Neural cell (in vitro differentiated cells): ENCODE results near the gene GUCY2F. TPM values are rescaled to one million over a fixed set of nuclear protein-coding genes. Genes with fewer than 3 reads are reported as not detected.

Source experiments
- H2AFZ ChIP-seq: fragments of 200-600, 300-800 bp; sonication (generic), shearing (Covaris generic); 2 replicates; pipeline ENCODE4 v1.6.0; 2014; ENCODE audit warnings: low read depth, mild to moderate bottlenecking, antibody characterized with exemption, low read length, moderate library complexity
- H3F3A ChIP-seq: fragments of 200-600 bp; shearing (Covaris generic); 2 replicates; pipeline ENCODE4 v1.6.1; 2016; ENCODE audit warnings: mild to moderate bottlenecking, moderate library complexity, mixed read lengths, antibody characterized with exemption, low read length; ENCODE audit not compliant: insufficient read depth, poor library complexity, severe bottlenecking
- H3K27ac ChIP-seq: fragments of 200-600, 300-800 bp; sonication (generic), shearing (Covaris generic); 2 replicates; pipeline ENCODE4 v1.5.1; 2014; ENCODE audit warnings: mild to moderate bottlenecking, low read length, moderate library complexity
- H3K27me3 ChIP-seq: fragments of 300-800, 200-600 bp; sonication (generic), shearing (Covaris generic); 2 replicates; pipeline ENCODE4 v1.6.0; 2014; ENCODE audit warnings: mild to moderate bottlenecking, low read depth, low read length, moderate library complexity; ENCODE audit not compliant: insufficient read depth
- H3K36me3 ChIP-seq: fragments of 300-800, 200-600 bp; sonication (generic), shearing (Covaris generic); 2 replicates; pipeline ENCODE4 v1.5.1; 2014; ENCODE audit warnings: mild to moderate bottlenecking, antibody characterized with exemption, low read length, moderate library complexity; ENCODE audit not compliant: insufficient read depth
- H3K4me2 ChIP-seq: fragments of 300-800, 200-600 bp; sonication (generic), shearing (Covaris generic); 2 replicates; pipeline ENCODE4 v1.6.0; 2014; ENCODE audit warnings: mild to moderate bottlenecking, low read length
- H3K4me3 ChIP-seq: fragments of 300-800, 200-600 bp; sonication (generic), shearing (Covaris generic); 2 replicates; pipeline ENCODE4 v1.5.1; 2014; ENCODE audit warnings: mild to moderate bottlenecking, low read length, moderate library complexity
- H3K79me2 ChIP-seq: fragments of 200-600 bp; shearing (Covaris generic); replicated peaks from 2 replicates; pipeline ENCODE4 v1.6.0; 2014; ENCODE audit warnings: mild to moderate bottlenecking, low read length, moderate library complexity; ENCODE audit not compliant: insufficient read depth
- H3K9ac ChIP-seq: fragments of 300-800, 200-600 bp; sonication (generic), shearing (Covaris generic); 2 replicates; pipeline ENCODE4 v1.6.1; 2016; ENCODE audit warnings: mild to moderate bottlenecking, low read length, mixed read lengths
- H3K9me2 ChIP-seq: fragments of 200-600 bp; shearing (Covaris generic); 2 replicates; pipeline ENCODE4 v1.6.1; 2016; ENCODE audit warnings: mild to moderate bottlenecking, low read length, mixed read lengths; ENCODE audit not compliant: insufficient read depth
- H3K9me3 ChIP-seq: fragments of 200-600, 300-800 bp; sonication (generic), shearing (Covaris generic); 2 replicates; pipeline ENCODE4 v1.6.1; 2016; ENCODE audit warnings: mild to moderate bottlenecking, mixed run types, low read length, moderate library complexity, mixed read lengths
- H4K20me1 ChIP-seq: fragments of 200-600 bp; shearing (Covaris generic); 2 replicates; pipeline ENCODE4 v1.6.1; 2016; ENCODE audit warnings: mild to moderate bottlenecking, mixed run types; ENCODE audit not compliant: insufficient read depth
- CTCF ChIP-seq: fragments of 450-650 bp; IDR thresholded peaks from 2 replicates; pipeline ENCODE4 v1.5.1; 2014; ENCODE audit warnings: antibody characterized with exemption, mild to moderate bottlenecking, moderate library complexity; ENCODE audit not compliant: poor library complexity, severe bottlenecking
- EP300 ChIP-seq: fragments of 450-650 bp; conservative IDR thresholded peaks from 2 replicates; pipeline ENCODE4 v1.6.1; 2014; ENCODE audit warnings: antibody characterized with exemption, mild to moderate bottlenecking, moderate library complexity; ENCODE audit not compliant: poor library complexity, severe bottlenecking
- EZH2 ChIP-seq: fragments of 200-600, 300-800 bp; shearing (Covaris generic), sonication (generic); IDR thresholded peaks from 2 replicates; pipeline ENCODE4 v1.6.1; 2014; ENCODE audit warnings: antibody characterized with exemption, low read length, borderline replicate concordance, mild to moderate bottlenecking; ENCODE audit not compliant: insufficient read depth, poor library complexity, severe bottlenecking
- MXI1 ChIP-seq: fragments of 450-650 bp; conservative IDR thresholded peaks from 2 replicates; pipeline ENCODE4 v1.6.1; 2014; ENCODE audit warnings: antibody characterized with exemption, mild to moderate bottlenecking; ENCODE audit not compliant: poor library complexity, severe bottlenecking
- POLR2AphosphoS5 ChIP-seq: IDR thresholded peaks from 2 replicates; pipeline ENCODE4 v1.6.1; 2012
- RAD21 ChIP-seq: fragments of 450-650 bp; conservative IDR thresholded peaks from 2 replicates; pipeline ENCODE4 v1.6.1; 2014; ENCODE audit warnings: antibody characterized with exemption, mild to moderate bottlenecking, moderate library complexity
- REST ChIP-seq: IDR thresholded peaks from 2 replicates; pipeline ENCODE4 v1.6.1; 2012; ENCODE audit warnings: borderline replicate concordance
- SMC3 ChIP-seq: fragments of 450-650 bp; conservative IDR thresholded peaks from 2 replicates; pipeline ENCODE4 v1.6.1; 2014; ENCODE audit warnings: antibody characterized with exemption, mild to moderate bottlenecking, moderate library complexity; ENCODE audit not compliant: poor library complexity
- TAF1 ChIP-seq: IDR thresholded peaks from 2 replicates; pipeline ENCODE4 v1.6.1; 2012; ENCODE audit warnings: low read depth
- polyA plus RNA-seq: library from polyadenylated mRNA; depleted of rRNA; stranded (reverse); fragments of >200 nt; gene quantifications from 2 replicates; pipeline ENCODE4 v1.2.3, GENCODE V29; 2014

The GUCY2F gene
- polyA plus RNA-seq, 1 donor from 2014 or later = not detected

DNA sequence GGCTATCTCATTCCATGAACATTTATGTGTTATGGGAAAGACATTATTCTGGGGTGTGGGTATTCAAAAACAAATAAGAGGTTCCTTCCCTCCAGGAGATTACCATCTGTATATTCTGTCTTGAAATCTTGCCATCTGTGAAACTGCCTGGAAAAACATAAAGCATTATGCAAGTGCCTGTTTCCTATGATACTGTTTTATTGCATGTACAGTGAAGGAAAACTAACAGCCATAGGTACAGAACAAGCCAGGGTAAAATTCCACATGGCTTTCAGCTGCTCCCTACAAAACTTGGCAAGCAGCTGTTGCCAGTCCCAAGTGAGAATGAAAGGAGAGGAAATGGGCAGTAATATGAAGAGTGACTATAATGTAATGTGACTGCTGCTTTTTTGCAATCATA lies 136.0 kb downstream of the GUCY2F start:
- no peaks in the 10 kb centered on the region for H3F3A ChIP-seq
- H3K4me3 ChIP-seq = no peak overlapping the region
- H3K9me3 ChIP-seq = no peaks in the 10 kb centered on the region
- no peaks in the 10 kb centered on the region for H3K36me3 ChIP-seq
- no peaks in the 10 kb centered on the region for H3K9me2 ChIP-seq
- no peaks in the 10 kb centered on the region for H3K27me3 ChIP-seq
- H3K4me2 ChIP-seq = no peak overlapping the region
- H3K79me2 ChIP-seq = no peaks in the 10 kb centered on the region
- H3K9ac ChIP-seq = no peak overlapping the region
- H2AFZ ChIP-seq = no peak overlapping the region
- TF ChIP-seq RAD21 (no peak), TAF1 (no peak), CTCF (no peak), REST (no peak), MXI1 (no peak), EZH2 (no peak), SMC3 (no peak), EP300 (no peak), POLR2AphosphoS5 (no peak)
- H3K27ac ChIP-seq = no peak overlapping the region
- H4K20me1 ChIP-seq = no peaks in the 10 kb centered on the region

DNA sequence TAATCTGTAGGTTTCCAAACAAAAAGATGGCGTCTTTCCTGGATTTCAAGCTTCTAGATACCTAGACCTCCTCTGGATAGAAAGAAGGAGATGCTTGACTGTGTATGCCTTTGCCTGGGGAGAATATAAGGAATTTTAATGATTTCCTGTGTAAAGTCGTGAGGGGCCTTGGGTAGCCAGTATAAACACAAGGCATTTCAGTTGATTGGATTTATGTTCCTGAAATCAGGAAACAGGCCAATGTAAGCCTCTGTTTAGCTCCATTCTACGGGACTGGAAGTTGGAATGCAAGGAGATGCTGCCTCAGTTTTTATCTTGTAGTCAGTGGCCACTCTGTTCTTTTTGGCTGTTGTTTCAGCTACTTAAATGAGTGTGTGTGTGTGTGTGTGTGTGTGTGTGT lies 137.2 kb downstream of the GUCY2F start:
- H3F3A ChIP-seq = no peaks in the 10 kb centered on the region
- no peaks in the 10 kb centered on the region for H3K27me3 ChIP-seq
- no peaks in the 10 kb centered on the region for H3K36me3 ChIP-seq
- H3K9me2 ChIP-seq = no peaks in the 10 kb centered on the region
- no peak overlapping the region for H3K27ac ChIP-seq
- no peak overlapping the region for H3K9ac ChIP-seq
- H4K20me1 ChIP-seq = no peaks in the 10 kb centered on the region
- H3K9me3 ChIP-seq = no peaks in the 10 kb centered on the region
- H3K79me2 ChIP-seq = no peaks in the 10 kb centered on the region
- TF ChIP-seq POLR2AphosphoS5 = no peak
- no peak for TF ChIP-seq CTCF
- TF ChIP-seq TAF1 = no peak
- no peak for TF ChIP-seq RAD21
- no peak for TF ChIP-seq EP300
- no peak for TF ChIP-seq MXI1
- TF ChIP-seq EZH2 = no peak
- TF ChIP-seq REST = no peak
- no peak for TF ChIP-seq SMC3
- no peak overlapping the region for H3K4me2 ChIP-seq
- no peak overlapping the region for H3K4me3 ChIP-seq
- no peak overlapping the region for H2AFZ ChIP-seq
